GM12875 (cell line): ENCODE results near the gene CFAP46.

Experiments
- H3K4me3 ChIP-seq: one replicate; pipeline ENCODE4 v1.5.1; 2011; ENCODE audit warnings: low read depth, low read length, control low read depth
- TF ChIP-seq, protein P1 (sequence below): IDR thresholded peaks from 2 replicates; pipeline ENCODE4 v1.5.1; 2011; ENCODE audit warnings: low read depth, mild to moderate bottlenecking, control low read depth, inconsistent platforms, low read length, moderate library complexity, borderline replicate concordance; ENCODE audit not compliant: insufficient read depth

The CFAP46 gene

DNA sequence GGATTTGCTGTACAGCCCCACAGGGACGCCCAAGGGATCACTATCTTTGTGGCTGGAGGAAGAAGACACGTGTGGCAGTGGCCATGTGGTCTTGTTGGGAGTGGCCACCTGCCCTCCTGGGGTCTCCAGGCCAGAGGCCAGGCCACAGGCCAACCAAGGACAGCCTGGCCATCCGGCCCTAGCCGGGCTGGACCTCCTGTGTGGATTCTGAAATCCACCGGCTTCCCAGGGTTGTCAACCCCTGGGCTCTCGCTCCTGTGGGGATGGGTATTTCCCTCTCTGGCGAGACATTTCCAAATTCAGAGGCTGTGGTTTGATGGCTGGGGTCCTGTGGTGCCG lies 31.5 kb upstream of the CFAP46 start:
- TF ChIP-seq, protein P1, sequence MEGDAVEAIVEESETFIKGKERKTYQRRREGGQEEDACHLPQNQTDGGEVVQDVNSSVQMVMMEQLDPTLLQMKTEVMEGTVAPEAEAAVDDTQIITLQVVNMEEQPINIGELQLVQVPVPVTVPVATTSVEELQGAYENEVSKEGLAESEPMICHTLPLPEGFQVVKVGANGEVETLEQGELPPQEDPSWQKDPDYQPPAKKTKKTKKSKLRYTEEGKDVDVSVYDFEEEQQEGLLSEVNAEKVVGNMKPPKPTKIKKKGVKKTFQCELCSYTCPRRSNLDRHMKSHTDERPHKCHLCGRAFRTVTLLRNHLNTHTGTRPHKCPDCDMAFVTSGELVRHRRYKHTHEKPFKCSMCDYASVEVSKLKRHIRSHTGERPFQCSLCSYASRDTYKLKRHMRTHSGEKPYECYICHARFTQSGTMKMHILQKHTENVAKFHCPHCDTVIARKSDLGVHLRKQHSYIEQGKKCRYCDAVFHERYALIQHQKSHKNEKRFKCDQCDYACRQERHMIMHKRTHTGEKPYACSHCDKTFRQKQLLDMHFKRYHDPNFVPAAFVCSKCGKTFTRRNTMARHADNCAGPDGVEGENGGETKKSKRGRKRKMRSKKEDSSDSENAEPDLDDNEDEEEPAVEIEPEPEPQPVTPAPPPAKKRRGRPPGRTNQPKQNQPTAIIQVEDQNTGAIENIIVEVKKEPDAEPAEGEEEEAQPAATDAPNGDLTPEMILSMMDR = no peak
- no peak overlapping the region for H3K4me3 ChIP-seq

DNA sequence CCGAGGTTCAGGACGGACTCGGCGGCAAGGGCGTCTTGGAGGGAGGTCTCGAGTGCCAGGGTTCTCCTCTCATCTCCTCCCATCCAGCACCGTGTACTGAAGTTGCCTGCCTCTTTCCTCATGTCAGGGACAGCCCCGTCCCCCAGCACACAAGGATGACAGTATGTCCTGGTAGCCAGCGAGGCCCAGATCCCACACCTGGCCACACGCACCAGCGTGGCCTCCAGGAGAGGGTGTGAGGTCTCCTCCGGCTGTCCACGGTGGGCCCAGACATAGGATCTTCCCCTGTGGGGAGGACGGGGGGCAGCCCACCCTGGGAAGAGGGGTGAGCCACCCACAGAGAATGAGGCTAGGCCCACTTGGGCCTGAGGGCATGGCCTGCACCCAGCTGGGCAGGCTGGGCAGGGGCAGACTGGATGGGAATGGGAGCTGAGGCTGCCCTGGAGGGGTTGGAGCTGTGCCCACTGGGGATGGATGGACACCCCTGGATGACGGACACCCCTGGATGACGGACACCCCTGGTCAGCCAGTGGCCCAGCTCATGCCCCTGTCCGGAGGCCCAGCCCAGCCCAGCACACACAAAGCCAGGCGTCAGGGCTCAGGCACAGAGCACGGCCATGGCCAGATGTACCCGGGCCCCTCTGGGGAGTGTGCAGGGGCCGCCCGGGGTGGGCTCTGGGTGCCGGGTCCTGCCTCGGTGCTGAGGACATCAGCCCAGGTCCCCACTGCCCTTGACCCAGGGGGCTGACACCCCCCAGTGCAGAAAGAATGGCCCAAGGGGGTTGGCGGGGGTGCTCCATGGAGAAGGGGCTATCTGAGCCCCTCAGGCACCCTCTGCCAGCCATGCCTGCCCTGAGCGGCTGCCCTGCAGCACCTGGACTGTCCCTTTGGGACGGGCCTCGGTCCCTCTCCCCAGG lies 30.9 kb upstream of the CFAP46 start:
- TF ChIP-seq, protein P1 = no peak
- H3K4me3 ChIP-seq = no peak overlapping the region

DNA sequence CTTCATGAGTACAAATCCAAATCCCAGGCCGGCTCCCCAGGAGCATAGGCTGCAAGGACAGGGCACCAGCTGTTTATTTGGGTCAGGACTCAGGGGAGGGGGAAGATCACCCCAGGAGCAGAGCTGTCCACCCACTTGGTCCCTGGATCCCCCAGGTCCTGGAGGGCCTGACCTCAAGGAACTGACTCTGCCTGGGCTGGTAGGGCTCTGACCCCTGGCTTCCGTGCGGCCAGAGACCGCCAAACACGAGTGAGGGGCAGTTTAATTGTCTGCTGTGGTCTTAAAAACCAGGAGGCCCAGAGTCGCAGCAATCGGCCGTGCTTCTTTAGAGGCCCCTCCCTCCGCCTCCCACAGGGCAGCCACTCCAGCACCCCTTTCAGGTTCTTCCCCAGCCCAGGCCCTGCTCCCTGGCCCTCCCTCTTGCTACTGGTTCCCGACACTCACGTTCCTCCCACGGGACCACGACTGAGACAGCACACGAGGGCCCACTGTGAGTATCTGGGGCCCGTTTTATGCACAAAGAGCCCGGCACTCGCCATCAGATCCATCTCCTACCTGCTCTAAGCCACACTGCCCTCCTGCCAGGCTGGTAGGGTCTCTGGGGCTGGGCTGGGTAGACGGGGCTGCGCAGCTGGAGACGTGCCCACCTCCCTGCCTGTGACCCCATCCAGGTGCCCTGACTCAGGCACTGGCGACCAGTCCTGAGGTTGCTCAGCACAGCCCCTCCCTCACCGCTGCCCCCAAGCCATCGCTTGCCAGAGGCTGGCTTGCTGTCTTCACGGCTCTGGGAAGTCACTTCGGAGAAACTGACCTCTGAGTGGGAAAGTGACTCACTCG lies 30.0 kb upstream of the CFAP46 start:
- TF ChIP-seq, protein P1 = no peak
- no peak overlapping the region for H3K4me3 ChIP-seq

DNA sequence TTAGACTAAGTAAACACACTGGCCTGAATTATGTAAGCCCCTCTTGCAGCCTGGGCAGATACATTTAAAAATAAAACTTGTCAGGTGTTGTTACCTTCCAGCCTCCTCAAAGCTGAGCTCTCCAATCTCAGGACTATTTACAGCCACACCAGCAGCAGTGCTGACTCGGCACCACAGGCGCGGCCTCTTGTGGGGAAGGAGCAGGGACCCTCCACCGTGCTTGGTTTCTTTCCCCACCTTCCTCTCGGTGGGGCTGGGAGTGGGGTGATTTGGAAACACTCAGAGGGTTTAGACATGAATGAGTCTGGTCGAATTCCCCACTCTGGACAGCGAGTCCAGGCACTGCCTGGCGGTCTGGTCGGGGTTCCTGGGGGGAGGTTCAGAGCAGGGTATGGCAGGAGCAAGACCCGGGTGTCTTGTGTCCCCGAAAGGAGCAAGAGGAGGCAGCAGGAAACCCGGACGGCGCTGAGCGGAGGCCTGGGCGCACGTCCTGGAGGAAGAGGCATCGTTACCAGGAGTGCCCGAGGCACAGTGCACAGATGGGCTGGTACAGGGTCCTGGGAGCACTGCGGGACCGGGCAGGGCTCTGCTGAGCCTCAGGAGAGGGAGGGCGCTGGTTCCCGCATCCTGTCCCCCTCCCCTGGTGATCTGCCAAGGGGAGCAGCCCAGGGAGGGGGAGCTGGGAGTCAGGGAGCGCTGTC lies 29.2 kb upstream of the CFAP46 start:
- no peak overlapping the region for H3K4me3 ChIP-seq
- TF ChIP-seq, protein P1 = no peak

DNA sequence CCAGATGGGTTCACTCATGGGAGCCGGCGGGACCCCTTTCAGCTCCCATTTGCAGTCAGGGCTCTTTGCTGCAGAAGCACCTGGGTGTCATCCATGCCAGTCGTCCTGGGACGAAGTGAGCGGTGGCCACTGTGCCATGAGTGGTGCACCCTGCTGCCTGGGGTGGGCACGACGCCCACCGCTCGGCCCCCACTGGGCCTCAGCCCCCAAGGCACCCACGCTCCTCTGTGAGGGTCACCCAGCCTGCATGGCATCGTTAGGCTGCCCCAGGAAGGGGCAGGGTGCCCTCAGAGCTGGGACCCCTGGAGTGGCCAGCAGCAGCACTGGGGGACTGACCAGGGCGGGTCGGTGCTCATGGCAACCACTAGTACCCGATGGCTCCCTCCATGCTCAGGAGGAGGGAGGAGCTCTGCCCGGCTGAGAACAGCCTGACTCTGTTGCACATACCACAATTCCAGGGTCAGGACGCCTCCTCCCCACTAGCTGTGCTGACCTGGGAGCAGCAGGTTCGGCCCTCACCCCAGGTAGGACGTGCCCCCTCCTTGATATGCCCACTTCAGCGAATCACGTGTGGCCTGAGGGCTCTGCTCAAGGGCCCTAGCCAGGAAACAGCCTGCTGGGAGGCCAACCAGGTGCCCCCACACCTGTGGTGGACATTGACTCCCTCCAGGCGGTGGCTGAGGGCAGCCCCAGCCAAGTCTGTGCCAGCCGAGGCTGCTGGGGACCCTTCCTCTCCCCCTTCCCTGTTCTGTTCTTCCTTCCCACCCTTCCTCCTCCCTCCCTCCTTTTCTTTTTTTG lies 28.5 kb upstream of the CFAP46 start:
- no peak overlapping the region for H3K4me3 ChIP-seq
- TF ChIP-seq, protein P1 = no peak

DNA sequence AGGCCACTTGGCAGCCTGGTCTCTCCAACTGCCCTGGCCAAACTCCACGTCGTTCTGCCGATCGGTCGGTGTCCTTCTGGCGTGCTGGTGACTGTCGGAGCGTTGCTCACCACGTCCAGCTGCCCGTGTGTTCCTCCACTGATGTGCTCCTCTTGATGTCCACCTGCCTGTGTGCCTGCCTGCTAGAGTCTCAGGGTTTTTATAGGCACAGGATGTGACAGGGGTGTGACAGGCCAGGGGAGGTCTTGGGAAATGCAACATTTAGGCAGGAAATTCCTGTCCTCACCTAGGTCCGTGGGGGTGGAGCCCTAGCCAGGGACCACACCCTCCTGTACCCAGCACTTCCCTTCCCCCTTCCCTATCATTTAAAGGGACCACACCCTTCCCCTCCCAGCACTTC lies 25.2 kb upstream of the CFAP46 start:
- TF ChIP-seq, protein P1 = no peak
- no peak overlapping the region for H3K4me3 ChIP-seq
